WTC11 (cell line): Measurements from ENCODE around the gene TTLL4. TPM values are rescaled to one million over a fixed set of nuclear protein-coding genes. Genes with fewer than 3 reads are reported as not detected.

Experiments used
- ATAC-seq: fragments of 200-7000 bp; cut with Tn5 transposase; 2 replicates; pipeline ENCODE4 v1.10.0; 2021; ENCODE audit warnings: mild to moderate bottlenecking, moderate library complexity
- CTCF ChIA-PET: fragments of 300-600 bp; sonication (Branson Sonifier 250); formaldehyde crosslinking; loops from one replicate; lab custom pipeline; 2021; ENCODE audit warnings: antibody characterized with exemption; lab: Charles Lee
- POLR2A ChIA-PET: fragments of 350-600 bp; sonication (Branson Sonifier 250); formaldehyde crosslinking; loops from one replicate; lab custom pipeline; 2021; ENCODE audit warnings: antibody characterized with exemption; lab: Charles Lee
- DNase-seq: peaks from one replicate; pipeline ENCODE4 v3.0.0; 2021; ENCODE audit warnings: low spot score
- H3K27ac Mint-ChIP-seq: 2 replicates; pipeline ENCODE4 v1.8.0; 2021; ENCODE audit warnings: mixed read lengths
- H3K27me3 Mint-ChIP-seq: 2 replicates; pipeline ENCODE4 v1.8.0; 2021; ENCODE audit warnings: low read depth, mild to moderate bottlenecking, moderate library complexity, mixed read lengths
- H3K36me3 Mint-ChIP-seq: 2 replicates; pipeline ENCODE4 v1.8.0; 2021; ENCODE audit warnings: mixed read lengths
- H3K4me1 Mint-ChIP-seq: 2 replicates; pipeline ENCODE4 v1.8.0; 2022; ENCODE audit warnings: mixed read lengths
- H3K4me3 Mint-ChIP-seq: 2 replicates; pipeline ENCODE4 v1.8.0; 2021; ENCODE audit warnings: mild to moderate bottlenecking, moderate library complexity, mixed read lengths
- H3K9me3 Mint-ChIP-seq: 2 replicates; pipeline ENCODE4 v1.8.0; 2021; ENCODE audit warnings: mixed read lengths
- ARID4B ChIP-seq: sonication (generic); formaldehyde crosslinking; IDR thresholded peaks from 2 replicates; pipeline ENCODE4 v1.8.0; 2023; ENCODE audit warnings: missing genetic modification reagents, mild to moderate bottlenecking, borderline replicate concordance
- ATF2 ChIP-seq: sonication (generic); formaldehyde crosslinking; IDR thresholded peaks from 2 replicates; pipeline ENCODE4 v1.8.1; 2022; ENCODE audit warnings: low read depth, missing genetic modification reagents, borderline replicate concordance
- E2F4 ChIP-seq: sonication (generic); formaldehyde crosslinking; IDR thresholded peaks from 2 replicates; pipeline ENCODE4 v1.8.1; 2022; ENCODE audit warnings: low read depth, mild to moderate bottlenecking, moderate library complexity, missing genetic modification reagents, borderline replicate concordance
- ELF4 ChIP-seq: sonication (generic); formaldehyde crosslinking; IDR thresholded peaks from 2 replicates; pipeline ENCODE4 v1.8.1; 2022; ENCODE audit warnings: low read depth, mild to moderate bottlenecking, moderate library complexity, missing genetic modification reagents
- FOXP1 ChIP-seq: sonication (generic); formaldehyde crosslinking; IDR thresholded peaks from 2 replicates; pipeline ENCODE4 v1.8.0; 2022; ENCODE audit warnings: missing genetic modification reagents, mild to moderate bottlenecking, moderate library complexity, borderline replicate concordance
- MXD4 ChIP-seq: fragments of 250-450 bp; sonication (Bioruptor Pico); IDR thresholded peaks from 2 replicates; pipeline ENCODE4 v1.8.0; 2021; ENCODE audit warnings: mild to moderate bottlenecking, moderate library complexity, borderline replicate concordance
- NFYB ChIP-seq: sonication (generic); formaldehyde crosslinking; conservative IDR thresholded peaks from 2 replicates; pipeline ENCODE4 v1.8.0; 2022; ENCODE audit warnings: low read depth, missing genetic modification reagents
- NR1H2 ChIP-seq: sonication (generic); formaldehyde crosslinking; IDR thresholded peaks from 2 replicates; pipeline ENCODE4 v1.9.0; 2021; ENCODE audit warnings: mild to moderate bottlenecking, moderate library complexity, missing genetic modification reagents
- NR2C2 ChIP-seq: sonication (generic); formaldehyde crosslinking; IDR thresholded peaks from 2 replicates; pipeline ENCODE4 v1.8.0; 2022; ENCODE audit warnings: mild to moderate bottlenecking, missing genetic modification reagents
- PREB ChIP-seq: sonication (generic); formaldehyde crosslinking; IDR thresholded peaks from 2 replicates; pipeline ENCODE4 v1.8.1; 2022; ENCODE audit warnings: mild to moderate bottlenecking, missing genetic modification reagents, moderate library complexity, borderline replicate concordance
- SMAD3 ChIP-seq: sonication (generic); formaldehyde crosslinking; IDR thresholded peaks from 2 replicates; pipeline ENCODE4 v1.8.0; 2022; ENCODE audit warnings: missing genetic modification reagents, mild to moderate bottlenecking, borderline replicate concordance
- TEAD1 ChIP-seq: sonication (generic); formaldehyde crosslinking; IDR thresholded peaks from 2 replicates; pipeline ENCODE4 v1.8.0; 2022; ENCODE audit warnings: mild to moderate bottlenecking, missing genetic modification reagents
- USF2 ChIP-seq: sonication (generic); formaldehyde crosslinking; IDR thresholded peaks from 2 replicates; pipeline ENCODE4 v1.8.1; 2023; ENCODE audit warnings: mild to moderate bottlenecking, missing genetic modification reagents, moderate library complexity
- ZNF138 ChIP-seq: sonication (generic); formaldehyde crosslinking; conservative IDR thresholded peaks from 2 replicates; pipeline ENCODE4 v1.8.1; 2022; ENCODE audit warnings: mild to moderate bottlenecking, moderate library complexity, missing genetic modification reagents
- ZNF219 ChIP-seq: sonication (generic); formaldehyde crosslinking; IDR thresholded peaks from 2 replicates; pipeline ENCODE4 v1.8.0; 2023; ENCODE audit warnings: missing genetic modification reagents, mild to moderate bottlenecking, borderline replicate concordance
- ZNF263 ChIP-seq: sonication (generic); formaldehyde crosslinking; IDR thresholded peaks from 2 replicates; pipeline ENCODE4 v1.8.1; 2022; ENCODE audit warnings: low read depth, mild to moderate bottlenecking, moderate library complexity, missing genetic modification reagents
- ZNF281 ChIP-seq: sonication (generic); formaldehyde crosslinking; IDR thresholded peaks from 2 replicates; pipeline ENCODE4 v1.8.0; 2023; ENCODE audit warnings: mild to moderate bottlenecking, missing genetic modification reagents
- total RNA-seq: library from RNA; stranded (reverse); gene quantifications from 3 replicates; pipeline ENCODE4 v1.2.3, GENCODE V29; 2021

TTLL4 gene
- total RNA-seq, 1 experiment from 2014 or later, result 87.4 TPM

GRCh38 chr2:218734190-218734975 is 23.7 kb downstream of the TTLL4 start (continued):
- TF ChIP-seq ARID4B (CRISPR knock-in tag), result no peak
- TF ChIP-seq TEAD1 (CRISPR knock-in tag), result no peak
- TF ChIP-seq USF2 (CRISPR knock-in tag), result no peak
- TF ChIP-seq ZNF219 (CRISPR knock-in tag), result no peak
- no peak for TF ChIP-seq ZNF281
- no peak for TF ChIP-seq SMAD3 (CRISPR knock-in tag)
- no peak for TF ChIP-seq E2F4
- TF ChIP-seq PREB (CRISPR knock-in tag), result no peak
- TF ChIP-seq NR1H2 (CRISPR knock-in tag), result no peak
- no peak for TF ChIP-seq MXD4
- TF ChIP-seq ELF4, result no peak

- no peak for TF ChIP-seq NR2C2 (CRISPR knock-in tag)
- TF ChIP-seq ZNF263, result no peak
- no peak for TF ChIP-seq PREB (CRISPR knock-in tag)
- TF ChIP-seq ZNF138 (CRISPR knock-in tag), result no peak
- TF ChIP-seq ATF2 (CRISPR knock-in tag), result no peak
- no peak for TF ChIP-seq NFYB (CRISPR knock-in tag)
- no peak for TF ChIP-seq FOXP1
- Mint-ChIP-seq H3K36me3 (peaks cover 30% of the 10 kb centered on the region), H3K4me1 (peaks cover 23% of the 10 kb centered on the region), H3K27me3 (no peaks in the 10 kb centered on the region), H3K4me3 (no peak overlapping the region), H3K9me3 (no peaks in the 10 kb centered on the region), H3K27ac (no peak overlapping the region)
- ATAC-seq, result no peak
- ChIA-PET CTCF (interaction anchor here (0.7 to 1.4 kb wide), 3 partner anchors 9 to 111 kb away, joined by 3 to 5 read pairs (median 4); no protein-coding TSS in a partner anchor), POLR2A (interaction anchor here (0.6 kb wide), 1 partner anchor 101 kb away, joined by 4 read pairs; no protein-coding TSS in a partner anchor)
- no peak for DNase-seq
Observed at GRCh38 chr2:218736531-218736930, 25.9 kb downstream of the TTLL4 start.
